Parathyroid adenoma (tissue), 2 donors: ENCODE results near the gene BCKDHA.

ENCODE experiments used
- H2AFZ ChIP-seq: fragments of 300-600 bp; sonication (generic); one replicate; pipeline ENCODE4 v1.7.0; 2017; ENCODE audit warnings: antibody characterized with exemption, mild to moderate bottlenecking
- H3K27ac ChIP-seq: fragments of 300-600 bp; sonication (generic); one replicate; pipeline ENCODE4 v1.7.0; 2017
- H3K27me3 ChIP-seq: fragments of 300-600 bp; sonication (generic); one replicate; pipeline ENCODE4 v1.7.0; 2017; ENCODE audit warnings: low read length; ENCODE audit not compliant: control insufficient read depth, insufficient read depth
- H3K36me3 ChIP-seq: fragments of 300-600 bp; sonication (generic); one replicate; pipeline ENCODE4 v1.7.0; 2017; ENCODE audit warnings: low read length; ENCODE audit not compliant: control insufficient read depth, insufficient read depth
- H3K4me1 ChIP-seq: fragments of 300-600 bp; sonication (generic); one replicate; pipeline ENCODE4 v1.7.0; 2017; ENCODE audit warnings: control low read depth
- H3K4me2 ChIP-seq: fragments of 300-600 bp; sonication (generic); one replicate; pipeline ENCODE4 v1.7.0; 2017; ENCODE audit warnings: low read length
- H3K4me3 ChIP-seq: fragments of 300-600 bp; sonication (generic); one replicate; pipeline ENCODE4 v1.7.0; 2017; ENCODE audit warnings: low read depth, low read length
- H3K79me2 ChIP-seq: fragments of 300-600 bp; sonication (generic); one replicate; pipeline ENCODE4 v1.7.0; 2017; ENCODE audit warnings: control low read depth
- H3K9ac ChIP-seq: fragments of 300-600 bp; sonication (generic); one replicate; pipeline ENCODE4 v1.7.0; 2017; ENCODE audit warnings: mild to moderate bottlenecking
- H3K9me3 ChIP-seq: fragments of 300-600 bp; sonication (generic); one replicate; pipeline ENCODE4 v1.7.0; 2017; ENCODE audit warnings: low read length; ENCODE audit not compliant: control insufficient read depth
- TF ChIP-seq, protein P1 (sequence below): fragments of 300-600 bp; sonication (generic); IDR thresholded peaks from one replicate; pipeline ENCODE4 v1.7.0; 2017; ENCODE audit warnings: antibody characterized with exemption, mild to moderate bottlenecking
- donor health status: primary hyperparathyroidism.

The BCKDHA gene

GRCh38 chr19:41411100-41411967 is 13.7 kb downstream of the BCKDHA start:
- no peak overlapping the region for H2AFZ ChIP-seq
- H3K4me3 ChIP-seq, result no peak overlapping the region
- no peak overlapping the region for H3K9ac ChIP-seq
- no peak overlapping the region for H3K4me2 ChIP-seq
- TF ChIP-seq, protein P1, sequence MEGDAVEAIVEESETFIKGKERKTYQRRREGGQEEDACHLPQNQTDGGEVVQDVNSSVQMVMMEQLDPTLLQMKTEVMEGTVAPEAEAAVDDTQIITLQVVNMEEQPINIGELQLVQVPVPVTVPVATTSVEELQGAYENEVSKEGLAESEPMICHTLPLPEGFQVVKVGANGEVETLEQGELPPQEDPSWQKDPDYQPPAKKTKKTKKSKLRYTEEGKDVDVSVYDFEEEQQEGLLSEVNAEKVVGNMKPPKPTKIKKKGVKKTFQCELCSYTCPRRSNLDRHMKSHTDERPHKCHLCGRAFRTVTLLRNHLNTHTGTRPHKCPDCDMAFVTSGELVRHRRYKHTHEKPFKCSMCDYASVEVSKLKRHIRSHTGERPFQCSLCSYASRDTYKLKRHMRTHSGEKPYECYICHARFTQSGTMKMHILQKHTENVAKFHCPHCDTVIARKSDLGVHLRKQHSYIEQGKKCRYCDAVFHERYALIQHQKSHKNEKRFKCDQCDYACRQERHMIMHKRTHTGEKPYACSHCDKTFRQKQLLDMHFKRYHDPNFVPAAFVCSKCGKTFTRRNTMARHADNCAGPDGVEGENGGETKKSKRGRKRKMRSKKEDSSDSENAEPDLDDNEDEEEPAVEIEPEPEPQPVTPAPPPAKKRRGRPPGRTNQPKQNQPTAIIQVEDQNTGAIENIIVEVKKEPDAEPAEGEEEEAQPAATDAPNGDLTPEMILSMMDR, result no peak
- no peaks in the 10 kb centered on the region for H3K36me3 ChIP-seq
- peaks cover 9% of the 10 kb centered on the region for H3K79me2 ChIP-seq
- H3K27ac ChIP-seq, result no peak overlapping the region
- H3K27me3 ChIP-seq, result no peaks in the 10 kb centered on the region
- peaks cover 29% of the 10 kb centered on the region for H3K4me1 ChIP-seq
- H3K9me3 ChIP-seq, result no peaks in the 10 kb centered on the region

DNA sequence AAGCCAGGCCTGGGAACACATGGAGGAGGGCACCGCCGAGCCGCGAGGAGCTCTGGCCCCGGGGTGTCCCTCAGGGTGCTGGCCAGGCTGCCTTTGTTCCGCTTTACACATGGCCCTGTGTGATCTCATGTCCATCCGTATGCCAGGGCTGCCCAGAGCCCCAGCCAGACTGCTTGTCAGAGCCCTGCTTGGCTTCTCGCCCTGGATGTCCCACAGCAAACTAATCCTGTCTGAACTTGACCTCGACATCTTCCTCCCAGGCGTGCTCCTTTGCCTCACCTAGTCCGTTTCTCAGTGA is 14.3 kb downstream of the BCKDHA start:
- Histone ChIP-seq H3K27me3 (no peaks in the 10 kb centered on the region), H3K4me3 (no peak overlapping the region), H3K4me1 (peaks cover 29% of the 10 kb centered on the region), H3K9ac (no peak overlapping the region), H3K36me3 (no peaks in the 10 kb centered on the region), H3K79me2 (peaks cover 9% of the 10 kb centered on the region), H3K9me3 (no peaks in the 10 kb centered on the region), H2AFZ (no peak overlapping the region), H3K4me2 (no peak overlapping the region), H3K27ac (no peak overlapping the region)
- TF ChIP-seq, protein P1, result no peak

DNA sequence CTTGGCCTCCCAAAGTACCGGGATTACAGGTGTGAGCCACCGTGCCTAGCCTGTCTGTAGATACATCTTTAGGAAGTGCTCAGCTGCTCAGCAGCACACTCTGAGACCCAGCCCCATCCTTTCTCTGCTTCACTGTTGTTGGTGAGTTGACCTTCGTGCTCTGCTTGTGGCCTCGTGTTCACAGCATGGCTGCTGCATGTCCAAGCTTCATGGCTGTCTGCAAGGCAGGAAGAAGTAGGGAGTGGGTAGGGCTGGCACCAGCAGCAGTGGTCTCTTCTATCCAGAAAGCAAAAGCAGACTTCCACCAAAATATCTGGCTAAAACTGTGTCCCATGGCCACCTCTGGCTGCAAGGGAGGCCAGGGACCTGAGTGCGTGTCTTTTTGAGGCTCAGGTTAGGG is 15.3 kb downstream of the BCKDHA start:
- no peaks in the 10 kb centered on the region for H3K36me3 ChIP-seq
- H3K79me2 ChIP-seq, result peaks cover 9% of the 10 kb centered on the region
- H3K4me1 ChIP-seq, result peaks cover 29% of the 10 kb centered on the region
- H3K4me2 ChIP-seq, result no peak overlapping the region
- no peak overlapping the region for H3K4me3 ChIP-seq
- TF ChIP-seq, protein P1, result no peak
- H3K27me3 ChIP-seq, result no peaks in the 10 kb centered on the region
- H2AFZ ChIP-seq, result no peak overlapping the region
- no peak overlapping the region for H3K9ac ChIP-seq
- no peak overlapping the region for H3K27ac ChIP-seq
- no peaks in the 10 kb centered on the region for H3K9me3 ChIP-seq

DNA sequence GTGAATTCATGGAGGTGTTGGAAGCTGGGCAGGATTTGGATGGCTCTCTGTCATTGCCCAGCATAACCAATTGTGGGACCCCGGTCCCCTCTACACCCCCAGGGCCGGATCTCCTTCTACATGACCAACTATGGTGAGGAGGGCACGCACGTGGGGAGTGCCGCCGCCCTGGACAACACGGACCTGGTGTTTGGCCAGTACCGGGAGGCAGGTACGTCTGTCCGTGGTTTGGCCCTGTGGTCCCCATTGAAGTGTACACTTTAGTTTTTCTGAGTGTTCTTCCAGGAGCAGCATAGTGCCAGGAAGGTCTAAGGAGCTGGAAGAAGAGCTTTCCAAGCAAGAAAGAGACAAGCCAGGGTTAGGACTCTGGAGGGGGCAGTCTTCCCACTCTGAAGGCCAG is 16.3 kb downstream of the BCKDHA start:
- Histone ChIP-seq H3K36me3 (no peaks in the 10 kb centered on the region), H2AFZ (no peak overlapping the region), H3K4me2 (no peak overlapping the region), H3K9ac (no peak overlapping the region), H3K9me3 (no peaks in the 10 kb centered on the region), H3K4me1 (peaks cover 27% of the 10 kb centered on the region), H3K27ac (no peak overlapping the region), H3K79me2 (peaks cover 7% of the 10 kb centered on the region), H3K4me3 (no peak overlapping the region), H3K27me3 (no peaks in the 10 kb centered on the region)
- TF ChIP-seq, protein P1, result no peak

GRCh38 chr19:41414461-41414860 is 16.8 kb downstream of the BCKDHA start:
- Histone ChIP-seq H3K4me3 (no peak overlapping the region), H3K9ac (no peak overlapping the region), H3K9me3 (no peaks in the 10 kb centered on the region), H3K4me1 (peaks cover 22% of the 10 kb centered on the region), H3K27ac (peak overlapping the region; percentile 45), H3K79me2 (peaks cover 7% of the 10 kb centered on the region), H3K27me3 (no peaks in the 10 kb centered on the region), H3K36me3 (no peaks in the 10 kb centered on the region), H2AFZ (no peak overlapping the region), H3K4me2 (no peak overlapping the region)
- TF ChIP-seq, protein P1, result no peak
